Measurements from ENCODE around the gene VGLL2.

DNA sequence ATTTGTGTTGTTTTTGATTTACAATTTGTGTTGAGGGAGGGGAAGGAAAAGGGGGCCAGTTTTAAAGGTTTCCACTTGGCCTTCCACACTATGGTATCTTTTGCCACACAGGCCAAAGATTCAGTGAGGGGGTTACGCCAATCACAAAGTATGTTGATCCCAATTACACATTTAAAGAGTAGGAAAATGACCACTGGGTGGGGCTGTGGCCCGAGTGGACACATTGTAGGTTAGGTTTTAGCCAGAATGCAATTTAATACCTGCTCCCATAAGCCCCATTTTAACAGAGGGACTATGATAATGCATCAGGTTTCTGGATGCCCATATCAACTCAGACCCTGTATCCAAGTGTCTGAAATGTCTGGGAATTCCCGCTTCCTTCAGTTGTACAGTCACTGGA, 15.6 kb downstream of the VGLL2 start:
- TF ChIP-seq POLR2A (IDR thresholded peaks at IDR 0.05): no peak
- peak; percentile 5 to 67 (median 46) for TF ChIP-seq CTCF (IDR thresholded peaks at IDR 0.05 in 4 of 5, conservative IDR thresholded peaks at IDR 0.05 in 1 of 5)
